PC-3 (cell line): Measurements from ENCODE around the gene ENOSF1.

Experiments used
- EZH2 ChIP-seq: fragments of 300-600 bp; sonication (generic); IDR thresholded peaks from one replicate; pipeline ENCODE4 v1.6.1; 2017; ENCODE audit warnings: antibody characterized with exemption, mild to moderate bottlenecking, low read length; ENCODE audit not compliant: unreplicated experiment
- EZH2phosphoT487 ChIP-seq: fragments of 300-600 bp; sonication (generic); IDR thresholded peaks from 2 replicates; pipeline ENCODE4 v1.6.1; 2018; ENCODE audit warnings: mild to moderate bottlenecking, antibody characterized with exemption, low read length, borderline replicate concordance
- TF ChIP-seq, protein P1 (sequence below): fragments of 300-600 bp; sonication (generic); conservative IDR thresholded peaks from 2 replicates; pipeline ENCODE4 v1.5.1; 2017; ENCODE audit warnings: antibody characterized with exemption, low read depth, mild to moderate bottlenecking, low read length

DNA sequence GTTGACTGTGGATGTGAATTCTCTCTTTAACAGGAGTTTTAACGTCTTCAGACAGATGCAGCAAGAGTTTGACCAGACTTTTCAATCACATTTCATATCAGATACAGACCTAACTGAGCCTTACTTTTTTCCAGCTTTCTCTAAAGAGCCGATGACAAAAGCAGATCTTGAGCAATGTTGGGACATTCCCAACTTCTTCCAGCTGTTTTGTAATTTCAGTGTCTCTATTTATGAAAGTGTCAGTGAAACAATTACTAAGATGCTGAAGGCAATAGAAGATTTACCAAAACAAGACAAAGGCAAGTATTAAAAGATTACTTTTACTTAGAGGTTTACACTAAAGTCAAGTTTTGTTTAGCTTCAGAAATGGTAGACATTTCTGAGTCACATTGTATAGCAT is 85.2 kb downstream of the ENOSF1 start:
- no peak for TF ChIP-seq EZH2
- TF ChIP-seq, protein P1, sequence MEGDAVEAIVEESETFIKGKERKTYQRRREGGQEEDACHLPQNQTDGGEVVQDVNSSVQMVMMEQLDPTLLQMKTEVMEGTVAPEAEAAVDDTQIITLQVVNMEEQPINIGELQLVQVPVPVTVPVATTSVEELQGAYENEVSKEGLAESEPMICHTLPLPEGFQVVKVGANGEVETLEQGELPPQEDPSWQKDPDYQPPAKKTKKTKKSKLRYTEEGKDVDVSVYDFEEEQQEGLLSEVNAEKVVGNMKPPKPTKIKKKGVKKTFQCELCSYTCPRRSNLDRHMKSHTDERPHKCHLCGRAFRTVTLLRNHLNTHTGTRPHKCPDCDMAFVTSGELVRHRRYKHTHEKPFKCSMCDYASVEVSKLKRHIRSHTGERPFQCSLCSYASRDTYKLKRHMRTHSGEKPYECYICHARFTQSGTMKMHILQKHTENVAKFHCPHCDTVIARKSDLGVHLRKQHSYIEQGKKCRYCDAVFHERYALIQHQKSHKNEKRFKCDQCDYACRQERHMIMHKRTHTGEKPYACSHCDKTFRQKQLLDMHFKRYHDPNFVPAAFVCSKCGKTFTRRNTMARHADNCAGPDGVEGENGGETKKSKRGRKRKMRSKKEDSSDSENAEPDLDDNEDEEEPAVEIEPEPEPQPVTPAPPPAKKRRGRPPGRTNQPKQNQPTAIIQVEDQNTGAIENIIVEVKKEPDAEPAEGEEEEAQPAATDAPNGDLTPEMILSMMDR, result no peak
- no peak for TF ChIP-seq EZH2phosphoT487
